SJSA1 (cell line): ENCODE measurements around the gene MYOC. TPM values are rescaled to one million over a fixed set of nuclear protein-coding genes. Genes with fewer than 3 reads are reported as not detected.
"Not testable (repeated sequence)": the region's sequence is repeated elsewhere in the genome, so short reads cannot be mapped to it uniquely, and the experiment has no call there.

Experiments used
- DNase-seq, 2 experiments: peaks; one replicate each; pipeline ENCODE4 v3.0.0-alpha.2; 2015 to 2020; ENCODE audit warnings: low spot score in 2 of 2, low read depth in 1 of 2
- H3K27ac ChIP-seq: fragments of 250-450 bp; sonication (Bioruptor Pico); 2 replicates; pipeline ENCODE4 v1.5.1; 2020; ENCODE audit warnings: mild to moderate bottlenecking, moderate library complexity
- H3K27me3 ChIP-seq: fragments of 250-450 bp; sonication (Bioruptor Pico); replicated peaks from 2 replicates; pipeline ENCODE4 v1.5.1; 2020; ENCODE audit warnings: mild to moderate bottlenecking, moderate library complexity
- H3K36me3 ChIP-seq: fragments of 250-450 bp; sonication (Bioruptor Pico); 2 replicates; pipeline ENCODE4 v1.5.1; 2020; ENCODE audit warnings: mild to moderate bottlenecking
- H3K4me1 ChIP-seq: fragments of 250-450 bp; sonication (Bioruptor Pico); replicated peaks from 2 replicates; pipeline ENCODE4 v1.6.1; 2021; ENCODE audit warnings: mild to moderate bottlenecking
- H3K4me3 ChIP-seq: fragments of 250-450 bp; sonication (Bioruptor Pico); 2 replicates; pipeline ENCODE4 v1.5.1; 2020; ENCODE audit warnings: mild to moderate bottlenecking
- H3K9me3 ChIP-seq: fragments of 250-450 bp; sonication (Bioruptor Pico); replicated peaks from 2 replicates; pipeline ENCODE4 v1.5.1; 2020; ENCODE audit warnings: mild to moderate bottlenecking
- total RNA-seq: library from RNA; depleted of rRNA; stranded (reverse); fragments of >200 nt; shearing (Covaris generic); gene quantifications from 2 replicates; pipeline ENCODE4 v1.2.3, GENCODE V29; 2014; rRNA removed

Gene MYOC
- total RNA-seq = 1.4 TPM in 1 of 2 replicates, not detected in the other

GRCh38 chr1:171652234-171652822 lies at the start of gene MYOC:
MYOC (minus strand) TSS chr1:171652688; CDS start chr1:171652611, 77 bp downstream.
- peaks cover 20% of the 10 kb centered on the region for H3K4me1 ChIP-seq
- no peaks in the 10 kb centered on the region for H3K36me3 ChIP-seq
- H3K9me3 ChIP-seq = no peaks in the 10 kb centered on the region
- H3K4me3 ChIP-seq = no peak within 1 kb of the TSS
- H3K27ac ChIP-seq = no peak within 1 kb of the TSS
- DNase-seq = no peak
- no peaks in the 10 kb centered on the region for H3K27me3 ChIP-seq

GRCh38 chr1:171699531-171699930 lies 47.0 kb upstream of the MYOC start:
- no peak for DNase-seq
- Histone ChIP-seq H3K9me3 (0 out of 2 replicates have a peak, but pooled peaks cover 2% of the 10 kb centered on the region), H3K27ac (no peak overlapping the region), H3K4me1 (no peaks in the 10 kb centered on the region), H3K27me3 (no peaks in the 10 kb centered on the region), H3K36me3 (no peaks in the 10 kb centered on the region; the same call in 1 of the 2 replicates), H3K4me3 (no peak overlapping the region)

GRCh38 chr1:171695772-171696171 lies 43.3 kb upstream of the MYOC start:
- DNase-seq, H3K27ac ChIP-seq: not testable (repeated sequence)

GRCh38 chr1:171693541-171693940 lies 41.1 kb upstream of the MYOC start:
- not testable (repeated sequence) for H3K9me3 ChIP-seq, H3K36me3 ChIP-seq, DNase-seq

More at GRCh38 chr1:171695772-171696171, 43.3 kb upstream of the MYOC start:
- not testable (repeated sequence) for H3K4me1 ChIP-seq, H3K27me3 ChIP-seq, H3K4me3 ChIP-seq, H3K36me3 ChIP-seq, H3K9me3 ChIP-seq

GRCh38 chr1:171683870-171684269 lies 31.4 kb upstream of the MYOC start:
- Histone ChIP-seq H3K9me3 (no peaks in the 10 kb centered on the region), H3K36me3 (no peaks in the 10 kb centered on the region), H3K27me3 (no peaks in the 10 kb centered on the region), H3K27ac (no peak overlapping the region), H3K4me1 (no peaks in the 10 kb centered on the region), H3K4me3 (no peak overlapping the region)
- DNase-seq = no peak

More at GRCh38 chr1:171693541-171693940, 41.1 kb upstream of the MYOC start:
- not testable (repeated sequence) for H3K4me3 ChIP-seq, H3K27me3 ChIP-seq, H3K4me1 ChIP-seq, H3K27ac ChIP-seq

- Histone ChIP-seq H3K9me3 (no peaks in the 10 kb centered on the region), H3K4me1 (0 out of 2 replicates have a peak, but pooled peaks cover under 1% of the 10 kb centered on the region), H3K27ac (no peak overlapping the region), H3K27me3 (no peaks in the 10 kb centered on the region), H3K36me3 (no peaks in the 10 kb centered on the region), H3K4me3 (no peak overlapping the region)
- DNase-seq = no peak
Measured at GRCh38 chr1:171680339-171680738, 27.9 kb upstream of the MYOC start.

- DNase-seq = no peak
- H3K4me3 ChIP-seq = no peak overlapping the region
Measured at GRCh38 chr1:171676823-171677222, 24.3 kb upstream of the MYOC start.

GRCh38 chr1:171674431-171675405 lies 22.2 kb upstream of the MYOC start:
- H3K27me3 ChIP-seq = no peaks in the 10 kb centered on the region
- H3K4me3 ChIP-seq = no peak overlapping the region
- H3K4me1 ChIP-seq = peaks cover 6% of the 10 kb centered on the region; the same call in 1 of the 2 replicates
- no peak overlapping the region for H3K27ac ChIP-seq
- no peak for DNase-seq
- H3K9me3 ChIP-seq = no peaks in the 10 kb centered on the region
- no peaks in the 10 kb centered on the region for H3K36me3 ChIP-seq

More at GRCh38 chr1:171676823-171677222, 24.3 kb upstream of the MYOC start:
- Histone ChIP-seq H3K27ac (no peak overlapping the region), H3K4me1 (peaks cover 6% of the 10 kb centered on the region; the same call in 1 of the 2 replicates), H3K27me3 (no peaks in the 10 kb centered on the region), H3K9me3 (no peaks in the 10 kb centered on the region), H3K36me3 (no peaks in the 10 kb centered on the region)

- DNase-seq = no peak
- Histone ChIP-seq H3K36me3 (no peaks in the 10 kb centered on the region), H3K27ac (no peak overlapping the region), H3K9me3 (no peaks in the 10 kb centered on the region), H3K4me1 (peaks cover 6% of the 10 kb centered on the region; the same call in 1 of the 2 replicates), H3K4me3 (no peak overlapping the region), H3K27me3 (no peaks in the 10 kb centered on the region; the same call in 1 of the 2 replicates)
Measured at GRCh38 chr1:171670739-171671138, 18.3 kb upstream of the MYOC start.

GRCh38 chr1:171668372-171668771 lies 15.9 kb upstream of the MYOC start:
- Histone ChIP-seq H3K4me3 (no peak overlapping the region), H3K27ac (no peak overlapping the region), H3K4me1 (peaks cover 15% of the 10 kb centered on the region), H3K27me3 (no peaks in the 10 kb centered on the region; the same call in 1 of the 2 replicates), H3K9me3 (no peaks in the 10 kb centered on the region), H3K36me3 (no peaks in the 10 kb centered on the region)
- DNase-seq = no peak

- DNase-seq = no peak
- Histone ChIP-seq H3K27ac (no peak overlapping the region), H3K36me3 (no peaks in the 10 kb centered on the region), H3K27me3 (no peaks in the 10 kb centered on the region; the same call in 1 of the 2 replicates), H3K4me1 (peaks cover 15% of the 10 kb centered on the region), H3K9me3 (no peaks in the 10 kb centered on the region), H3K4me3 (no peak overlapping the region)
Measured at GRCh38 chr1:171666114-171666769, 13.8 kb upstream of the MYOC start.

- H3K27ac ChIP-seq = no peak overlapping the region
- H3K4me3 ChIP-seq = no peak overlapping the region
- no peaks in the 10 kb centered on the region for H3K9me3 ChIP-seq
- no peaks in the 10 kb centered on the region; the same call in 1 of the 2 replicates for H3K27me3 ChIP-seq
- peaks cover 15% of the 10 kb centered on the region for H3K4me1 ChIP-seq
- no peaks in the 10 kb centered on the region for H3K36me3 ChIP-seq
- no peak for DNase-seq
Measured at GRCh38 chr1:171664976-171665375, 12.5 kb upstream of the MYOC start.

GRCh38 chr1:171663854-171664575 lies 11.5 kb upstream of the MYOC start:
- H3K27me3 ChIP-seq = no peaks in the 10 kb centered on the region; the same call in 1 of the 2 replicates
- no peak for DNase-seq
- no peaks in the 10 kb centered on the region for H3K9me3 ChIP-seq
- peaks cover 15% of the 10 kb centered on the region for H3K4me1 ChIP-seq
- H3K36me3 ChIP-seq = no peaks in the 10 kb centered on the region
- H3K4me3 ChIP-seq = no peak overlapping the region
- H3K27ac ChIP-seq = no peak overlapping the region
